Liver (tissue), 9 donors: ENCODE data around the gene DNAH3. TPM values are rescaled to one million over a fixed set of nuclear protein-coding genes. Genes with fewer than 3 reads are reported as not detected.

ENCODE experiments used
- DNase-seq: peaks from one replicate; pipeline ENCODE4 v3.0.0-alpha.2; 2017; ENCODE audit warnings: low spot score
- H3K27ac ChIP-seq, 2 donors: one replicate each; pipeline ENCODE4 v1.7.0; 2013; ENCODE audit warnings: inconsistent platforms in 2 of 2, low read length in 2 of 2, control low read depth in 1 of 2, low read depth in 1 of 2, mild to moderate bottlenecking in 1 of 2
- H3K27me3 ChIP-seq, 4 donors: one replicate each; pipeline versions ENCODE4 v1.6.1 to v1.7.0; 2013; ENCODE audit warnings: low read length in 3 of 4, inconsistent platforms in 1 of 4, mild to moderate bottlenecking in 1 of 4, moderate library complexity in 1 of 4; ENCODE audit not compliant: control insufficient read depth in 4 of 4, insufficient read depth in 4 of 4
- H3K36me3 ChIP-seq, 4 donors: one replicate each; pipeline versions ENCODE4 v1.6.1 to v1.7.0; 2013; ENCODE audit warnings: low read length in 3 of 4, mild to moderate bottlenecking in 3 of 4, low read depth in 1 of 4, moderate library complexity in 1 of 4; ENCODE audit not compliant: control insufficient read depth in 4 of 4, insufficient read depth in 3 of 4
- H3K4me1 ChIP-seq, 4 donors: one replicate each; pipeline versions ENCODE4 v1.6.1 to v1.7.0; 2013; ENCODE audit warnings: low read length in 3 of 4, mild to moderate bottlenecking in 3 of 4, moderate library complexity in 1 of 4; ENCODE audit not compliant: control insufficient read depth in 4 of 4, insufficient read depth in 4 of 4
- H3K4me3 ChIP-seq, 3 donors: one replicate each; pipeline versions ENCODE4 v1.6.1 to v1.7.0; 2013; ENCODE audit warnings: low read length in 3 of 3, control low read depth in 1 of 3, low read depth in 1 of 3, mild to moderate bottlenecking in 1 of 3
- H3K9ac ChIP-seq, 2 donors: one replicate each; pipeline ENCODE4 v1.7.0; 2013; ENCODE audit warnings: low read length in 2 of 2, mild to moderate bottlenecking in 2 of 2, moderate library complexity in 2 of 2, control low read depth in 1 of 2, low read depth in 1 of 2
- H3K9me3 ChIP-seq, 4 donors: one replicate each; pipeline versions ENCODE4 v1.6.1 to v1.7.0; 2013; ENCODE audit warnings: low read length in 3 of 4; ENCODE audit not compliant: control insufficient read depth in 4 of 4
- EGR1 ChIP-seq, 2 donors: IDR thresholded peaks; 2 replicates each; pipeline ENCODE4 v1.6.1; 2016 to 2018; ENCODE audit warnings: antibody characterized with exemption in 2 of 2, low read depth in 2 of 2
- FOXA1 ChIP-seq: IDR thresholded peaks from 2 replicates; pipeline ENCODE4 v1.6.1; 2016; ENCODE audit warnings: antibody characterized with exemption
- FOXA2 ChIP-seq: IDR thresholded peaks from 2 replicates; pipeline ENCODE4 v1.6.1; 2016; ENCODE audit warnings: antibody characterized with exemption
- GABPA ChIP-seq, 2 donors: IDR thresholded peaks in 1 of 2; conservative IDR thresholded peaks in 1 of 2; 2 replicates each; pipeline ENCODE4 v1.6.1; 2016; ENCODE audit warnings: antibody characterized with exemption in 2 of 2, mild to moderate bottlenecking in 1 of 2, moderate library complexity in 1 of 2
- HNF4A ChIP-seq, 2 donors: conservative IDR thresholded peaks; 2 replicates each; pipeline ENCODE4 v1.6.1; 2016; ENCODE audit warnings: antibody characterized with exemption in 2 of 2, mild to moderate bottlenecking in 2 of 2
- HNF4G ChIP-seq: IDR thresholded peaks from 2 replicates; pipeline ENCODE4 v1.6.1; 2016; ENCODE audit warnings: antibody characterized with exemption
- JUND ChIP-seq, 2 donors: IDR thresholded peaks; 2 replicates each; pipeline ENCODE4 v1.6.1; 2016; ENCODE audit warnings: antibody characterized with exemption in 2 of 2
- NR2F2 ChIP-seq: IDR thresholded peaks from 2 replicates; pipeline ENCODE4 v1.6.1; 2016; ENCODE audit warnings: antibody characterized with exemption
- RAD21 ChIP-seq, 2 donors: IDR thresholded peaks; 2 replicates each; pipeline ENCODE4 v1.6.1; 2016; ENCODE audit warnings: antibody characterized with exemption in 2 of 2, mild to moderate bottlenecking in 2 of 2
- RXRA ChIP-seq, 2 donors: IDR thresholded peaks; 2 replicates each; pipeline ENCODE4 v1.6.1; 2017 to 2018; ENCODE audit warnings: antibody characterized with exemption in 2 of 2, mild to moderate bottlenecking in 1 of 2
- TAF1 ChIP-seq: conservative IDR thresholded peaks from 2 replicates; pipeline ENCODE4 v1.6.1; 2016; ENCODE audit warnings: antibody characterized with exemption, mild to moderate bottlenecking
- YY1 ChIP-seq: IDR thresholded peaks from 2 replicates; pipeline ENCODE4 v1.6.1; 2016; ENCODE audit warnings: antibody characterized with exemption, mild to moderate bottlenecking
- WGBS: extraction: QIAGEN DNeasy Blood & Tissue Kit; methylation state at CpG from one replicate; pipeline ENCODE4 v1.1.7; 2013; 5-methylcytosine and 5-hydroxymethylcytosine counted together
- polyA plus RNA-seq, 2 donors: library from polyadenylated mRNA; stranded (reverse) in 1 of 2; unstranded in 1 of 2; fragments of 200-250 nt in 1 of 2; fragments of >200 nt in 1 of 2; fragmentation: Nextera tagmentation in 1 of 2; extraction: Ambion mirVana in 1 of 2; gene quantifications; one replicate each; pipeline versions ENCODE4 v1.2.1 to v1.2.3, GENCODE V29; 2013 to 2015
- total RNA-seq, 2 donors: library from RNA; depleted of rRNA; stranded (reverse); fragments of >200 nt; gene quantifications; one replicate each; pipeline ENCODE4 v1.2.3, GENCODE V29; 2014
- TF ChIP-seq, protein P1 (sequence below): IDR thresholded peaks from 2 replicates; pipeline ENCODE4 v1.6.1; 2016; ENCODE audit warnings: antibody characterized with exemption
- TF ChIP-seq, protein P2 (sequence below): IDR thresholded peaks from 2 replicates; pipeline ENCODE4 v1.6.1; 2016; ENCODE audit warnings: antibody characterized with exemption
- TF ChIP-seq, protein P3 (sequence below): IDR thresholded peaks from 2 replicates; pipeline ENCODE4 v1.6.1; 2016; ENCODE audit warnings: antibody characterized with exemption
- TF ChIP-seq, protein P4 (sequence below): fragments of 150-350 bp; IDR thresholded peaks from 2 replicates; pipeline ENCODE4 v1.5.1; 2017; ENCODE audit warnings: improper control_type of control experiment, low read depth, low read length; ENCODE audit not compliant: missing input control
- TF ChIP-seq, protein P5 (sequence below): IDR thresholded peaks from 2 replicates; pipeline ENCODE4 v1.6.1; 2016; ENCODE audit warnings: antibody characterized with exemption, mild to moderate bottlenecking
- donor health status: healthy.
- donor health status: healthy.
- donor health status: healthy.
- donor health status: healthy.
- donor health status: healthy.

DNAH3 gene
- total and polyA plus RNA-seq, 4 donors, result not detected

DNA sequence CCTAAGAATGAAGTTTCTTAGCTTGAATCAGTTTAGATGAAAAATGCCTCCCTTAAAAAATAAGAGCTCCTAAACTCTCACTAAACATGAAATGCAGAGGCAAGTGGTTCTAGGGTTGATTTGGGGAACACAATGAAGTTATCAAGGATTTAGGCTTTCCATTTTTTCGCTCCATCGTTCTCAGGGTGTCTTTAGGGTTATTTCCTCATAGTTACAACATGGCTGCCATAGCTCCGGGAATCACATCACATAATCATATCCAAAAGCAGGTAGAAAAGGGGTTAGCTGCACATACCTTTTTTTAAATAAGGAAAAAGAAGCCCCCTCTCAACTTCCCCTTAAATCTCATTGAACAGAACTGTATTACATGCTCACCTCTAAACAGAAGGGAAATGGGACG is 39.4 kb upstream of the DNAH3 start (continued):
- no peak for TF ChIP-seq FOXA2
- no peak for TF ChIP-seq FOXA1
- no peak for TF ChIP-seq YY1
- TF ChIP-seq NR2F2, result no peak
- TF ChIP-seq EGR1 (IDR thresholded peaks at IDR 0.05; ENCODE audit: low read depth in 2 of 2), result no peak
- TF ChIP-seq GABPA (IDR thresholded peaks at IDR 0.05 in 1 of 2, conservative IDR thresholded peaks at IDR 0.05 in 1 of 2), result no peak

DNA sequence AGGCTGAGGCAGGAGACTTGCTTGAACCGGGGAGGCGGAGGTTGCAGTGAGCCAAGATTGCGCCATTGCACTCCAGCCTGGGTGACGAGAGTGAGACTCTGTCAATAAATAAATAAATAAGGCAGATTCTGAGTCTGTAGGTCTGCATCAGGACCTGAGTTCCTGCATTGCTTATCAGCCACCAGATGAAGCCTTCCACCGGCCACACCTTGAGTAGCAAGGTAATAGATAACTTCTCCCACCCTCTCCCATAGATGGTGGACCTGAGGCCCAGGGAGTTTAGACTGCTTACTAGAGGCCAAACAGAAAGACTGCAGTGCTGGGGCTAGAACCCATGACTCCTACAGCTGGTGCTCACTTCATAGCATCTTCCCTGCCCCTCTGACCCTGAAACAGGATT is 38.7 kb upstream of the DNAH3 start:
- TF ChIP-seq FOXA2 (no peak), HNF4G (no peak), HNF4A (conservative IDR thresholded peaks at IDR 0.05) (no peak), NR2F2 (no peak), RXRA (IDR thresholded peaks at IDR 0.05) (no peak)
- TF ChIP-seq, protein P1, sequence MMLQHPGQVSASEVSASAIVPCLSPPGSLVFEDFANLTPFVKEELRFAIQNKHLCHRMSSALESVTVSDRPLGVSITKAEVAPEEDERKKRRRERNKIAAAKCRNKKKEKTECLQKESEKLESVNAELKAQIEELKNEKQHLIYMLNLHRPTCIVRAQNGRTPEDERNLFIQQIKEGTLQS, result no peak
- TF ChIP-seq, protein P2, sequence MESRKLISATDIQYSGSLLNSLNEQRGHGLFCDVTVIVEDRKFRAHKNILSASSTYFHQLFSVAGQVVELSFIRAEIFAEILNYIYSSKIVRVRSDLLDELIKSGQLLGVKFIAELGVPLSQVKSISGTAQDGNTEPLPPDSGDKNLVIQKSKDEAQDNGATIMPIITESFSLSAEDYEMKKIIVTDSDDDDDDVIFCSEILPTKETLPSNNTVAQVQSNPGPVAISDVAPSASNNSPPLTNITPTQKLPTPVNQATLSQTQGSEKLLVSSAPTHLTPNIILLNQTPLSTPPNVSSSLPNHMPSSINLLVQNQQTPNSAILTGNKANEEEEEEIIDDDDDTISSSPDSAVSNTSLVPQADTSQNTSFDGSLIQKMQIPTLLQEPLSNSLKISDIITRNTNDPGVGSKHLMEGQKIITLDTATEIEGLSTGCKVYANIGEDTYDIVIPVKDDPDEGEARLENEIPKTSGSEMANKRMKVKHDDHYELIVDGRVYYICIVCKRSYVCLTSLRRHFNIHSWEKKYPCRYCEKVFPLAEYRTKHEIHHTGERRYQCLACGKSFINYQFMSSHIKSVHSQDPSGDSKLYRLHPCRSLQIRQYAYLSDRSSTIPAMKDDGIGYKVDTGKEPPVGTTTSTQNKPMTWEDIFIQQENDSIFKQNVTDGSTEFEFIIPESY, result no peak
- no peak overlapping the region for H3K9ac ChIP-seq
- H3K27me3 ChIP-seq, result no peaks in the 10 kb centered on the region
- H3K4me1 ChIP-seq, result peaks cover 0 to 2% (median 0%) of the 10 kb centered on the region in 4 donors
- DNase-seq, result no peak
- H3K27ac ChIP-seq, result no peak overlapping the region
- WGBS, result 58% methylated on average over 5 of the region's 5 CpGs
- no peaks in the 10 kb centered on the region for H3K9me3 ChIP-seq
- no peak overlapping the region for H3K4me3 ChIP-seq
- H3K36me3 ChIP-seq, result no peaks in the 10 kb centered on the region

DNA sequence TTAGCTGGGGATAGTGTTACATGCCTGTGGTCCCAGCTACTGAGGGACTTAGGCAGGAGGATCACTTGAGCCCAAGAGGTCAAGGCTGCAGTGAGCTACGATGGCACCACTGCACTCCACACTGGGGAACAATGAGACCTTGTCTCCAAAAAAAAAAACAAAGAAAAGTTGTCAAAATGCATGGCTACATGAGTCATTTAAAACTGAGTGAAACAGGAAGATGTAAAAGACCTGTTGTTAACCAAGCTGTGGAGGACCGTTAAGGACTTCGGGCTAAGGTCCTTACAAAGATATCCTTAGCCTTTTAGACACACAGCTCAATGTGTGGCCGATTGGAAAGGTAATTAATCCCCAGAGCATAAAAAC is 35.7 kb upstream of the DNAH3 start:
- Histone ChIP-seq H3K36me3 (peaks cover 0 to 3% (median under 1%) of the 10 kb centered on the region in 4 donors), H3K27me3 (no peaks in the 10 kb centered on the region), H3K27ac (no peak overlapping the region), H3K9me3 (no peaks in the 10 kb centered on the region), H3K4me3 (no peak overlapping the region), H3K4me1 (peaks cover 0 to 2% (median 0%) of the 10 kb centered on the region in 4 donors), H3K9ac (no peak overlapping the region)
- DNase-seq, result no peak
- 73% methylated on average over 4 of the region's 4 CpGs for WGBS
- no peak for TF ChIP-seq EGR1 (IDR thresholded peaks at IDR 0.05; ENCODE audit: low read depth in 2 of 2)
- no peak for TF ChIP-seq JUND (IDR thresholded peaks at IDR 0.05)
- TF ChIP-seq NR2F2, result no peak
- no peak for TF ChIP-seq RXRA (IDR thresholded peaks at IDR 0.05)
- TF ChIP-seq, protein P3, sequence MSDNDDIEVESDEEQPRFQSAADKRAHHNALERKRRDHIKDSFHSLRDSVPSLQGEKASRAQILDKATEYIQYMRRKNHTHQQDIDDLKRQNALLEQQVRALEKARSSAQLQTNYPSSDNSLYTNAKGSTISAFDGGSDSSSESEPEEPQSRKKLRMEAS, result no peak
- TF ChIP-seq RAD21 (IDR thresholded peaks at IDR 0.05), result no peak
- TF ChIP-seq FOXA1, result no peak
- TF ChIP-seq TAF1, result no peak
- no peak for TF ChIP-seq YY1
- TF ChIP-seq, protein P1, result no peak
- no peak for TF ChIP-seq HNF4A (conservative IDR thresholded peaks at IDR 0.05)
- TF ChIP-seq, protein P4, sequence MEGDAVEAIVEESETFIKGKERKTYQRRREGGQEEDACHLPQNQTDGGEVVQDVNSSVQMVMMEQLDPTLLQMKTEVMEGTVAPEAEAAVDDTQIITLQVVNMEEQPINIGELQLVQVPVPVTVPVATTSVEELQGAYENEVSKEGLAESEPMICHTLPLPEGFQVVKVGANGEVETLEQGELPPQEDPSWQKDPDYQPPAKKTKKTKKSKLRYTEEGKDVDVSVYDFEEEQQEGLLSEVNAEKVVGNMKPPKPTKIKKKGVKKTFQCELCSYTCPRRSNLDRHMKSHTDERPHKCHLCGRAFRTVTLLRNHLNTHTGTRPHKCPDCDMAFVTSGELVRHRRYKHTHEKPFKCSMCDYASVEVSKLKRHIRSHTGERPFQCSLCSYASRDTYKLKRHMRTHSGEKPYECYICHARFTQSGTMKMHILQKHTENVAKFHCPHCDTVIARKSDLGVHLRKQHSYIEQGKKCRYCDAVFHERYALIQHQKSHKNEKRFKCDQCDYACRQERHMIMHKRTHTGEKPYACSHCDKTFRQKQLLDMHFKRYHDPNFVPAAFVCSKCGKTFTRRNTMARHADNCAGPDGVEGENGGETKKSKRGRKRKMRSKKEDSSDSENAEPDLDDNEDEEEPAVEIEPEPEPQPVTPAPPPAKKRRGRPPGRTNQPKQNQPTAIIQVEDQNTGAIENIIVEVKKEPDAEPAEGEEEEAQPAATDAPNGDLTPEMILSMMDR, result no peak
- TF ChIP-seq, protein P5, sequence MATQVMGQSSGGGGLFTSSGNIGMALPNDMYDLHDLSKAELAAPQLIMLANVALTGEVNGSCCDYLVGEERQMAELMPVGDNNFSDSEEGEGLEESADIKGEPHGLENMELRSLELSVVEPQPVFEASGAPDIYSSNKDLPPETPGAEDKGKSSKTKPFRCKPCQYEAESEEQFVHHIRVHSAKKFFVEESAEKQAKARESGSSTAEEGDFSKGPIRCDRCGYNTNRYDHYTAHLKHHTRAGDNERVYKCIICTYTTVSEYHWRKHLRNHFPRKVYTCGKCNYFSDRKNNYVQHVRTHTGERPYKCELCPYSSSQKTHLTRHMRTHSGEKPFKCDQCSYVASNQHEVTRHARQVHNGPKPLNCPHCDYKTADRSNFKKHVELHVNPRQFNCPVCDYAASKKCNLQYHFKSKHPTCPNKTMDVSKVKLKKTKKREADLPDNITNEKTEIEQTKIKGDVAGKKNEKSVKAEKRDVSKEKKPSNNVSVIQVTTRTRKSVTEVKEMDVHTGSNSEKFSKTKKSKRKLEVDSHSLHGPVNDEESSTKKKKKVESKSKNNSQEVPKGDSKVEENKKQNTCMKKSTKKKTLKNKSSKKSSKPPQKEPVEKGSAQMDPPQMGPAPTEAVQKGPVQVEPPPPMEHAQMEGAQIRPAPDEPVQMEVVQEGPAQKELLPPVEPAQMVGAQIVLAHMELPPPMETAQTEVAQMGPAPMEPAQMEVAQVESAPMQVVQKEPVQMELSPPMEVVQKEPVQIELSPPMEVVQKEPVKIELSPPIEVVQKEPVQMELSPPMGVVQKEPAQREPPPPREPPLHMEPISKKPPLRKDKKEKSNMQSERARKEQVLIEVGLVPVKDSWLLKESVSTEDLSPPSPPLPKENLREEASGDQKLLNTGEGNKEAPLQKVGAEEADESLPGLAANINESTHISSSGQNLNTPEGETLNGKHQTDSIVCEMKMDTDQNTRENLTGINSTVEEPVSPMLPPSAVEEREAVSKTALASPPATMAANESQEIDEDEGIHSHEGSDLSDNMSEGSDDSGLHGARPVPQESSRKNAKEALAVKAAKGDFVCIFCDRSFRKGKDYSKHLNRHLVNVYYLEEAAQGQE, result no peak
